Esophagus squamous epithelium (tissue), 5 donors: ENCODE measurements around the gene SLC16A14. TPM values are rescaled to one million over a fixed set of nuclear protein-coding genes. Genes with fewer than 3 reads are reported as not detected.

Experiments
- DNase-seq: peaks from one replicate; lab custom pipeline; 2025; lab: John Stamatoyannopoulos, UW
- H3K27ac ChIP-seq, 4 donors: fragments of 200-600 bp; sonication (generic); one replicate each; pipeline ENCODE4 v1.5.1; 2016 to 2019; ENCODE audit warnings: mild to moderate bottlenecking in 1 of 4
- H3K27me3 ChIP-seq, 4 donors: fragments of 200-600 bp; sonication (generic); 1 replicate in 3 of 4; 2 replicates in 1 of 4; pipeline versions ENCODE4 v1.5.1 to v1.6.0; 2017 to 2021; ENCODE audit warnings: antibody characterized with exemption in 1 of 4
- H3K36me3 ChIP-seq, 3 donors: fragments of 200-600 bp; sonication (generic); one replicate each; pipeline ENCODE4 v1.5.1; 2016 to 2019
- H3K4me1 ChIP-seq, 3 donors: fragments of 200-600 bp; sonication (generic); one replicate each; pipeline ENCODE4 v1.5.1; 2017 to 2019
- H3K4me3 ChIP-seq, 4 donors: fragments of 200-600 bp; sonication (generic); 1 replicate in 3 of 4; 2 replicates in 1 of 4; pipeline ENCODE4 v1.5.1; 2016 to 2019; ENCODE audit warnings: mild to moderate bottlenecking in 2 of 4, moderate library complexity in 1 of 4
- H3K9me3 ChIP-seq, 3 donors: fragments of 200-600 bp; sonication (generic); one replicate each; pipeline ENCODE4 v1.5.1; 2016 to 2019
- POLR2A ChIP-seq, 4 donors: fragments of 450-650 bp; IDR thresholded peaks; one replicate each; pipeline ENCODE4 v1.6.1; 2017; ENCODE audit warnings: antibody characterized with exemption in 4 of 4, mild to moderate bottlenecking in 4 of 4, moderate library complexity in 3 of 4
- WGBS, 2 donors: methylation state at CpG; one replicate each; pipeline ENCODE4 v1.1.5; 2018; 5-methylcytosine and 5-hydroxymethylcytosine counted together
- intact Hi-C: fragments of 100-400 bp; cut with DNase I; formaldehyde crosslinking; loops from one replicate; pipeline ENCODE4 v1.15.0; 2022
- total RNA-seq, 4 donors: library from RNA; depleted of rRNA; stranded (reverse); fragments of >200 nt; gene quantifications; one replicate each; pipeline ENCODE4 v1.1.0, GENCODE V29; 2016
- TF ChIP-seq, protein P1 (sequence below), 6 experiments: fragments of 450-650 bp in 4 of 6; fragments of 200-600 bp in 2 of 6; sonication (generic) in 2 of 6; IDR thresholded peaks; one replicate each; pipeline ENCODE4 v1.5.1; 2016 to 2019; ENCODE audit warnings: antibody characterized with exemption in 6 of 6, mild to moderate bottlenecking in 4 of 6, moderate library complexity in 4 of 6
- donor health status: DM: yes; HTN: yes; CAD: no.

Gene SLC16A14
- total RNA-seq, 4 donors from 2014 or later = 1.9 to 7.5 (median 4.9) TPM

DNA sequence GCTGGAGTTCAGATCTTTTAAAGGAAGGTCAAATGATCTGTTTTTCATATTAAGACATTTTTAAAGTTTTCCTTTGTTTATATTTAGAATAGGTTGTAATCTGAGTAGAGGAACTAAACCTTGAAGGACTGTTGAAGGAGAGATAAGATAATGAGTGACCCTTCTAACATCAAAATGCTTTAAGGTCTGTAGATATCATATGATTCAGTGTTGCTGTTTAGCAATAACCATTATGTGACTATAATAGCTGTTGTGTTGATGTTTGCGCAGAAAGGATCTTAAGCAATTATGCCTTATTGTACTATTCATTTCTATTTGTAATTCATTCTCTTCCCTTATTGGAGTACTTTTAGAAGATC, 60.0 kb downstream of the SLC16A14 start:
- H3K36me3 ChIP-seq = no peaks in the 10 kb centered on the region
- H3K27me3 ChIP-seq = no peaks in the 10 kb centered on the region
- H3K4me1 ChIP-seq = peaks cover 0 to 6% (median 0%) of the 10 kb centered on the region in 3 donors
- no peak overlapping the region for H3K27ac ChIP-seq
- WGBS, 2 donors = 80 to 91% methylated on average over 1 of the region's 1 CpG
- H3K9me3 ChIP-seq = no peaks in the 10 kb centered on the region
- no peak overlapping the region for H3K4me3 ChIP-seq
- no peak for TF ChIP-seq POLR2A (IDR thresholded peaks at IDR 0.05)
- TF ChIP-seq, protein P1, sequence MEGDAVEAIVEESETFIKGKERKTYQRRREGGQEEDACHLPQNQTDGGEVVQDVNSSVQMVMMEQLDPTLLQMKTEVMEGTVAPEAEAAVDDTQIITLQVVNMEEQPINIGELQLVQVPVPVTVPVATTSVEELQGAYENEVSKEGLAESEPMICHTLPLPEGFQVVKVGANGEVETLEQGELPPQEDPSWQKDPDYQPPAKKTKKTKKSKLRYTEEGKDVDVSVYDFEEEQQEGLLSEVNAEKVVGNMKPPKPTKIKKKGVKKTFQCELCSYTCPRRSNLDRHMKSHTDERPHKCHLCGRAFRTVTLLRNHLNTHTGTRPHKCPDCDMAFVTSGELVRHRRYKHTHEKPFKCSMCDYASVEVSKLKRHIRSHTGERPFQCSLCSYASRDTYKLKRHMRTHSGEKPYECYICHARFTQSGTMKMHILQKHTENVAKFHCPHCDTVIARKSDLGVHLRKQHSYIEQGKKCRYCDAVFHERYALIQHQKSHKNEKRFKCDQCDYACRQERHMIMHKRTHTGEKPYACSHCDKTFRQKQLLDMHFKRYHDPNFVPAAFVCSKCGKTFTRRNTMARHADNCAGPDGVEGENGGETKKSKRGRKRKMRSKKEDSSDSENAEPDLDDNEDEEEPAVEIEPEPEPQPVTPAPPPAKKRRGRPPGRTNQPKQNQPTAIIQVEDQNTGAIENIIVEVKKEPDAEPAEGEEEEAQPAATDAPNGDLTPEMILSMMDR (IDR thresholded peaks at IDR 0.05) = no peak
- intact Hi-C loops = loop anchor here (5.0 kb wide), 1 partner anchor 604 kb away; no protein-coding TSS in a partner anchor
- no peak for DNase-seq

DNA sequence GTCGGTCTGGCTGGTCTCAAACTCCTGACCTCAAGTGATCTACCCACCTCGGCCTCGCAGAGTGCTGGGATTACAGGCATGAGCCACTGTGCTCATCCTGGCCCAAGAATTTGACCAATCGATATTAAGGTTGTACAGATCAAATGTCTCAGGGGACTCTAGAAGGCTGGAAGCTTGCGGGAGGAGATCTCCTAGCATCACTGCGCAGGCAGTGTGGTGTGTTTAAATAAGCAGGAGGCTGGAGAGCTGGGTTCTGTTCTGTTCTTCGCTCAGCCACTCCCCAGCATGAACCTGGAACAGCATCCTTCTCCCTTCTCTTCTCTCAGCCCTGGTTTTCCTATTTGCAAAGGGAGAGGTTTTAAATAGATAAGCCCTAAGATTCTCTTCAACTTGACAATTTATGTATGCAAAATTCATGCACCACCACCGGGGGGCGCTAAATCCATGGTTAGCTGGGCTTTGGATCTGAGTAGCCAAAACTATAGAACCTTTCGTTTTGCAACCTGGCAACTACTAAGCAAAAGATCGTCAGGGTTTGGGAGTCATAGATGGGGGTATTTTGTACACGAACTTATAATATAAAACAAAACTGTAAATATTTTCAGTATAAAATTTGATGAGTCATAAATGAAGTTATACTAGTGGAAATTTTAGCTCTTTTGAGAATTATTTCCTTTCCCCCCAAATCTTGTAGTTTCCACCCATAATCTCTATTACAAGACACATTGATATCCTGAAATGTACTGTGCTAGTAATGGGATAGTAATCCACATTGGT, 60.6 kb downstream of the SLC16A14 start:
- DNase-seq = peak; percentile 7
- intact Hi-C loops = loop anchor here (2.0 to 5.0 kb wide), 2 partner anchors 153 to 604 kb away; no protein-coding TSS in a partner anchor
- no peak for TF ChIP-seq POLR2A (IDR thresholded peaks at IDR 0.05)
- TF ChIP-seq, protein P1 (IDR thresholded peaks at IDR 0.05) = peak; percentile 78 to 89 (median 84)
- H3K9me3 ChIP-seq = no peaks in the 10 kb centered on the region
- H3K27me3 ChIP-seq = no peaks in the 10 kb centered on the region
- H3K27ac ChIP-seq = no peak overlapping the region
- peaks cover 0 to 6% (median 0%) of the 10 kb centered on the region in 3 donors for H3K4me1 ChIP-seq
- H3K4me3 ChIP-seq = no peak overlapping the region
- 46 to 49% methylated on average over 12 of the region's 12 CpGs for WGBS, 2 donors
- no peaks in the 10 kb centered on the region for H3K36me3 ChIP-seq

- Histone ChIP-seq H3K4me3 (no peak overlapping the region), H3K27me3 (no peaks in the 10 kb centered on the region), H3K27ac (no peak overlapping the region), H3K9me3 (no peaks in the 10 kb centered on the region), H3K4me1 (no peaks in the 10 kb centered on the region), H3K36me3 (no peaks in the 10 kb centered on the region)
- intact Hi-C loops = no loop called here
- WGBS, 2 donors = 73 to 89% methylated on average over 6 of the region's 6 CpGs
- no peak for DNase-seq
- no peak for TF ChIP-seq POLR2A (IDR thresholded peaks at IDR 0.05)
- TF ChIP-seq, protein P1 (IDR thresholded peaks at IDR 0.05) = no peak
Observed at GRCh38 chr2:230000118-230000841, 68.4 kb downstream of the SLC16A14 start.

GRCh38 chr2:229997565-229997964, 71.2 kb downstream of the SLC16A14 start:
- 90 to 96% methylated on average over 3 of the region's 3 CpGs for WGBS, 2 donors
- intact Hi-C loops = no loop called here
- H3K27me3 ChIP-seq = no peaks in the 10 kb centered on the region
- no peak for DNase-seq
- no peak overlapping the region for H3K27ac ChIP-seq
- H3K9me3 ChIP-seq = no peaks in the 10 kb centered on the region
- H3K4me3 ChIP-seq = no peak overlapping the region
- no peak for TF ChIP-seq POLR2A (IDR thresholded peaks at IDR 0.05)
- TF ChIP-seq, protein P1 (IDR thresholded peaks at IDR 0.05) = no peak
- H3K36me3 ChIP-seq = no peaks in the 10 kb centered on the region
- no peaks in the 10 kb centered on the region for H3K4me1 ChIP-seq

DNA sequence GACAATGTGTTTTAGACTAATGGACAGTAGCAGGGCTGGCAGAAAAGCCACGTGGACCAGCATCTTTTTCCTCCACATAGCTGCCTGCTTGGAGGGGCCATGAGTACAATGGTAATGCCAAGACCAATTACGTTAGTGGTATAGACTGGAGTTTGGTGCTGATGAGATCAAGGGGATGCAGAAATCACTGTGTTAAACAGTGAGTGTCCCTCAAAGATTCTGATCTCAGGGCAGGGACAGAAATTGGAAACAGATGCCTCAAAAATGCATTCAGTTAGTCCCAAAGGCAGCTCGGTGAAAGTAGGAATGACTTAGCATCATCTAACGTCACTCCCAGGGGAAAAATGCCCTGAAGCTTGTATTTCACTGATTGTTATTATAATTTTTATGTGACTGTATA, 72.4 kb downstream of the SLC16A14 start:
- intact Hi-C loops = no loop called here
- Histone ChIP-seq H3K27me3 (no peaks in the 10 kb centered on the region), H3K4me1 (no peaks in the 10 kb centered on the region), H3K4me3 (no peak overlapping the region), H3K36me3 (no peaks in the 10 kb centered on the region), H3K27ac (no peak overlapping the region), H3K9me3 (no peaks in the 10 kb centered on the region)
- WGBS, 2 donors = 73 to 78% methylated on average over 4 of the region's 4 CpGs
- no peak for TF ChIP-seq POLR2A (IDR thresholded peaks at IDR 0.05)
- TF ChIP-seq, protein P1 (IDR thresholded peaks at IDR 0.05) = no peak
- DNase-seq = no peak
